Activated CD4-positive, alpha-beta T cell treated with anti-CD3 and anti-CD28 coated beads, Interleukin-2, amount 50 U/mL, for 4 hours (primary cell): ENCODE results near the gene CKS1B.

Experiments
- DNase-seq, 2 experiments: peaks; one replicate each; pipeline ENCODE4 v3.0.0-alpha.2; 2020

CKS1B gene

DNA sequence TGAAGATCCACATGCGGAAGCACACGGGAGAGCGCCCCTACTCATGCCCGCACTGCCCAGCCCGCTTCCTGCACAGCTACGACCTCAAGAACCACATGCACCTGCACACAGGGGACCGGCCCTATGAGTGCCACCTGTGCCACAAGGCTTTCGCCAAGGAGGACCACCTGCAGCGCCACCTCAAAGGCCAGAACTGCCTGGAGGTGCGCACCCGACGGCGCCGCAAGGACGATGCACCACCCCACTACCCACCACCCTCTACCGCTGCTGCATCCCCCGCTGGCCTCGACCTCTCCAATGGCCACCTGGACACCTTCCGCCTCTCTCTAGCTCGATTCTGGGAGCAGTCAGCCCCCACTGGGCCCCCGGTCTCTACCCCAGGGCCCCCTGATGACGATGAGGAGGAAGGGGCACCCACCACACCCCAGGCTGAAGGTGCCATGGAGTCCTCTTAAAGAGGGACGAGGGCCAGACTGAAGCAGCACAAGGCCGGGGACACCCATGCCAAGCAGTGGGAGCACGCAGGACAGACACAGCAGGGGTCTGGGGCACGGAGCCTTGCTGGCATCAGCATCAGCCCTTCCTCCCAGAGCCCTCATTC, 41.9 kb downstream of the CKS1B start:
- no peak for DNase-seq

DNA sequence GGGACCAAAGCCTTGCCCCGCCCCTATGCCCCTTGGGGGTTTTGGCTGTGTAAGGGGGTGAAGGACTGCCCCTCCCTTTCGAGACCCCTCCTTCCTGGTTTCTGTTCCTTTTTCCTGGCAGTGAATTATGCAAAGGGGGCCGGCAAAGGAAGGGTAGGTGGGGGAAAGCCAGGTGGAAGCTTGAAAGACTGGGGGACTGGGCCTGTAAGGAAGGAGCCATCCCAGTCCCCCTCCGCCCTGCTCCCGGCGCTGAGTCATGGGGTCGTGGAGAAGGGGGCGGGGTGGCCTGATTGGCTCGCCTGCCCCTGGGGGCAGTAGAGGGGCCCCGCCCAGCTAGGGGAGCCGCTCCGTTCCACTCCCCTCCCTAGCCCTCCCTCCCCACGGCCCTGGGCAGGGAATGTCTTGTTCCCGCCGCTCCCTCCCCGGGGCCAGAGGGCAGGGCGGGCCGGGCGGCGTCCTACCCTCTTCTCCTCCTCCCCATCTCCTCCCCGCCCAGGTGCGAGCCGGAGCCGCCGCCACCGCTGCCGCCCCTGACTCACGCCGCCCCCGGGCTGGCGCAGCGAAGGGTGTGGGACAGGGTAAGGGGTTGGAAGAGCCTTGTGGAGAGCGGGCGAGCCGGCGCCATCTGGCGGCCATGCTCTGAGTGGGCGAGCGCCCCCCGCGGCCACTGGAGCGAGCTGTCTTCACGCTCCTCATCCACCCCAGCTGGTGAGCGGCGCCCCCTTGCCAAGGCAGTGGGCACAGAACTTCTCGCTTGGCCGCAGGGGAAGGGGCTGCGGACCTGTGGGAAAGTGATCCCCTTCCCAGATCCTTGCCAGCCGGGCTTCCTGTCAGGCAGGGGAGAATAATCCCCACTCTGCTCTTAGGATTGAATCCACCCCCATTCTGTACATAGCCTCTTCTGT, 42.8 kb downstream of the CKS1B start:
- peak; percentile 91 to 93 for DNase-seq

GRCh38 chr1:155017946-155018316, 43.5 kb downstream of the CKS1B start:
- no peak for DNase-seq

DNA sequence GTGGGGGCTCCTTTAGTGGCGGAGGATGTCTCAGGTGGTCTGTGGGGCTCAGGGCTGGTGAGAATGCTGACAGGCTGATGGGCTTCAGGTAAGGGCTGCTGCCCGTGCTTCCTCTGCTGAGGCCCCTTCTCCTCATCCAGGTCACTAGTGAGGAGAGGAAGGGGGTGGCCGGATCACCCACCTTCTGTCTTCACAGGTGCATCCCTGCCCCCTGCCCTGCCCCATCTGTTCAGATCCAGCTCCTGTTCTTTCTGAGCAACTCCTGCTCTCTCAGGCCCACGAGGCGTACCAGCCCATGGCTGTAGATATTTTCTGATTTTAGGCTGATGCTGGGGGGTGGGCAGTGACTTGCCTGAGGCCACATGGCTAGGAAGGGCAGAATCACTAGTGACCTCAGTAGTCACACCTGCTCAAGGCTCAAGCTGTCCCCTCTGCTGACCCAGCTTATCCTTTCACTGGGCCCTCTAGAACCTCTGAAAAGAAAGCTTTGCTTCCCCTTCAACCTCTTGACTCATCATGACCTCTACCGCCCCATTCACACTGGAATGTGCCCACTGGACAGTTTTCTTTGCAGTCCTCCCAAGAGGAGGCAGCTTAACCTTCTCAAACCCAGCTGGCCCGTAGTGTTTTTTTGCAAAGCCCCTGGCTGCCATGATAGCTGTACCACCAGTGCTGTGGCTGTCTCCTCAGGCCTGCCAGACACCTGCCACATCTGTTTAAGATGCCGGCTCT, 44.3 kb downstream of the CKS1B start:
- no peak for DNase-seq

- DNase-seq = no peak
Observed at GRCh38 chr1:155019377-155020245, 45.1 kb downstream of the CKS1B start.

- DNase-seq = no peak
Observed at GRCh38 chr1:155022136-155022926, 47.9 kb downstream of the CKS1B start.

GRCh38 chr1:155022927-155023236, 48.4 kb downstream of the CKS1B start:
- no peak for DNase-seq

GRCh38 chr1:155023627-155024026, 49.1 kb downstream of the CKS1B start:
- no peak for DNase-seq

GRCh38 chr1:155024315-155024714, 49.8 kb downstream of the CKS1B start:
- DNase-seq = no peak

DNA sequence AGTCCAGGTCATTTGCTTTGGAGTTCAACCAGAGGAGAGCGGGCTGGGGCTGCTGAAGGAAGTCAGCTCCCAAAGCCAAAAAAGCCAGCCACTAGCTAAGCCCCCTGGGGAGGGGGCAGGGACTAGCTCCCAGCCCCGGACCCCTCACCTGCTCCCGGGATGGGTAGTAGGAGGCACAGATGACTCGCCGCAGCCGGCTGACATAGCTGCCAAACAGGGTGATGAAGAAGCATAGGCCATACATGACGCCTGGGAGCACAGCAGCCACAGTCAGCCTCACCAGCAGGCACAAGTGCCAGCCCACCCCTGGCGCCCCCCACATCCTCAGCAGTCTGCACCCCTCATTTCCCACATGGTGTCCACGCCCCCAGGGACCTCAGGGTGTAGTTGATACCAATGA, 51.7 kb downstream of the CKS1B start:
- no peak for DNase-seq

GRCh38 chr1:155026588-155026987, 52.1 kb downstream of the CKS1B start:
- no peak for DNase-seq
